HL-60 (cell line): ENCODE measurements around the gene CTSO.

Experiments
- DNase-seq, 2 experiments: peaks; one replicate each; pipeline ENCODE4 v3.0.0-alpha.2; 2010 to 2020; ENCODE audit warnings: low read depth in 1 of 2, low spot score in 1 of 2
- H3K27ac ChIP-seq: fragments of 250-450 bp; sonication (Bioruptor Pico); replicated peaks from 2 replicates; pipeline ENCODE4 v1.5.1; 2020; ENCODE audit warnings: mild to moderate bottlenecking, moderate library complexity
- H3K27me3 ChIP-seq: fragments of 250-450 bp; sonication (Bioruptor Pico); 2 replicates; pipeline ENCODE4 v1.5.1; 2021; ENCODE audit warnings: mild to moderate bottlenecking, moderate library complexity; ENCODE audit not compliant: insufficient read depth, poor library complexity, severe bottlenecking
- H3K4me3 ChIP-seq: replicated peaks from 2 replicates; pipeline ENCODE4 v1.5.1; 2011; ENCODE audit warnings: mild to moderate bottlenecking, control low read depth, low read length; ENCODE audit not compliant: insufficient read depth
- GABPA ChIP-seq: IDR thresholded peaks from 2 replicates; pipeline ENCODE4 v1.6.1; 2012; ENCODE audit warnings: low read depth
- POLR2AphosphoS5 ChIP-seq: IDR thresholded peaks from 2 replicates; pipeline ENCODE4 v1.6.1; 2012; ENCODE audit warnings: low read depth
- SPI1 ChIP-seq: IDR thresholded peaks from 2 replicates; pipeline ENCODE4 v1.6.1; 2012; ENCODE audit warnings: low read depth, mild to moderate bottlenecking, borderline replicate concordance
- TF ChIP-seq, protein P1 (sequence below): IDR thresholded peaks from one replicate; pipeline ENCODE4 v1.5.1; 2011; ENCODE audit warnings: low read length, control low read depth, inconsistent platforms; ENCODE audit not compliant: insufficient read depth
- TF ChIP-seq, protein P2 (sequence below): IDR thresholded peaks from 2 replicates; pipeline ENCODE4 v1.6.1; 2012; ENCODE audit warnings: low read depth; ENCODE audit not compliant: insufficient replicate concordance

CTSO gene

DNA sequence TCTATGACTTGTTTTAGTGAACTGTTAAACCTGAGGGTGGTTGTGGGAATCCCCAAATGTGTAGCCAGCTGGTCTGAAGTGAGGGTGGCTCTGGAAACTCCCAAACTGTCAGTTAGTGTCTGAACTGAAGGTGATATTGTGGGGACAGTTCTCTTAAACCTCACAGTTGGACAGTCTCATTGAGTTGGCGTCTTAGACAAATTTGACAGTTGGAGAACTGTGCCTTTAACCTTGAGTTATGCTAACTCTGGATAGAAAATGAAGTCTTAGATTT is 20.7 kb upstream of the CTSO start:
- Histone ChIP-seq H3K4me3 (no peak overlapping the region), H3K27me3 (no peaks in the 10 kb centered on the region), H3K27ac (no peak overlapping the region)
- DNase-seq = no peak
- no peak for TF ChIP-seq POLR2AphosphoS5
- TF ChIP-seq, protein P1, sequence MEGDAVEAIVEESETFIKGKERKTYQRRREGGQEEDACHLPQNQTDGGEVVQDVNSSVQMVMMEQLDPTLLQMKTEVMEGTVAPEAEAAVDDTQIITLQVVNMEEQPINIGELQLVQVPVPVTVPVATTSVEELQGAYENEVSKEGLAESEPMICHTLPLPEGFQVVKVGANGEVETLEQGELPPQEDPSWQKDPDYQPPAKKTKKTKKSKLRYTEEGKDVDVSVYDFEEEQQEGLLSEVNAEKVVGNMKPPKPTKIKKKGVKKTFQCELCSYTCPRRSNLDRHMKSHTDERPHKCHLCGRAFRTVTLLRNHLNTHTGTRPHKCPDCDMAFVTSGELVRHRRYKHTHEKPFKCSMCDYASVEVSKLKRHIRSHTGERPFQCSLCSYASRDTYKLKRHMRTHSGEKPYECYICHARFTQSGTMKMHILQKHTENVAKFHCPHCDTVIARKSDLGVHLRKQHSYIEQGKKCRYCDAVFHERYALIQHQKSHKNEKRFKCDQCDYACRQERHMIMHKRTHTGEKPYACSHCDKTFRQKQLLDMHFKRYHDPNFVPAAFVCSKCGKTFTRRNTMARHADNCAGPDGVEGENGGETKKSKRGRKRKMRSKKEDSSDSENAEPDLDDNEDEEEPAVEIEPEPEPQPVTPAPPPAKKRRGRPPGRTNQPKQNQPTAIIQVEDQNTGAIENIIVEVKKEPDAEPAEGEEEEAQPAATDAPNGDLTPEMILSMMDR = no peak
- TF ChIP-seq, protein P2, sequence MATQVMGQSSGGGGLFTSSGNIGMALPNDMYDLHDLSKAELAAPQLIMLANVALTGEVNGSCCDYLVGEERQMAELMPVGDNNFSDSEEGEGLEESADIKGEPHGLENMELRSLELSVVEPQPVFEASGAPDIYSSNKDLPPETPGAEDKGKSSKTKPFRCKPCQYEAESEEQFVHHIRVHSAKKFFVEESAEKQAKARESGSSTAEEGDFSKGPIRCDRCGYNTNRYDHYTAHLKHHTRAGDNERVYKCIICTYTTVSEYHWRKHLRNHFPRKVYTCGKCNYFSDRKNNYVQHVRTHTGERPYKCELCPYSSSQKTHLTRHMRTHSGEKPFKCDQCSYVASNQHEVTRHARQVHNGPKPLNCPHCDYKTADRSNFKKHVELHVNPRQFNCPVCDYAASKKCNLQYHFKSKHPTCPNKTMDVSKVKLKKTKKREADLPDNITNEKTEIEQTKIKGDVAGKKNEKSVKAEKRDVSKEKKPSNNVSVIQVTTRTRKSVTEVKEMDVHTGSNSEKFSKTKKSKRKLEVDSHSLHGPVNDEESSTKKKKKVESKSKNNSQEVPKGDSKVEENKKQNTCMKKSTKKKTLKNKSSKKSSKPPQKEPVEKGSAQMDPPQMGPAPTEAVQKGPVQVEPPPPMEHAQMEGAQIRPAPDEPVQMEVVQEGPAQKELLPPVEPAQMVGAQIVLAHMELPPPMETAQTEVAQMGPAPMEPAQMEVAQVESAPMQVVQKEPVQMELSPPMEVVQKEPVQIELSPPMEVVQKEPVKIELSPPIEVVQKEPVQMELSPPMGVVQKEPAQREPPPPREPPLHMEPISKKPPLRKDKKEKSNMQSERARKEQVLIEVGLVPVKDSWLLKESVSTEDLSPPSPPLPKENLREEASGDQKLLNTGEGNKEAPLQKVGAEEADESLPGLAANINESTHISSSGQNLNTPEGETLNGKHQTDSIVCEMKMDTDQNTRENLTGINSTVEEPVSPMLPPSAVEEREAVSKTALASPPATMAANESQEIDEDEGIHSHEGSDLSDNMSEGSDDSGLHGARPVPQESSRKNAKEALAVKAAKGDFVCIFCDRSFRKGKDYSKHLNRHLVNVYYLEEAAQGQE = no peak
- TF ChIP-seq GABPA = no peak
- no peak for TF ChIP-seq SPI1

DNA sequence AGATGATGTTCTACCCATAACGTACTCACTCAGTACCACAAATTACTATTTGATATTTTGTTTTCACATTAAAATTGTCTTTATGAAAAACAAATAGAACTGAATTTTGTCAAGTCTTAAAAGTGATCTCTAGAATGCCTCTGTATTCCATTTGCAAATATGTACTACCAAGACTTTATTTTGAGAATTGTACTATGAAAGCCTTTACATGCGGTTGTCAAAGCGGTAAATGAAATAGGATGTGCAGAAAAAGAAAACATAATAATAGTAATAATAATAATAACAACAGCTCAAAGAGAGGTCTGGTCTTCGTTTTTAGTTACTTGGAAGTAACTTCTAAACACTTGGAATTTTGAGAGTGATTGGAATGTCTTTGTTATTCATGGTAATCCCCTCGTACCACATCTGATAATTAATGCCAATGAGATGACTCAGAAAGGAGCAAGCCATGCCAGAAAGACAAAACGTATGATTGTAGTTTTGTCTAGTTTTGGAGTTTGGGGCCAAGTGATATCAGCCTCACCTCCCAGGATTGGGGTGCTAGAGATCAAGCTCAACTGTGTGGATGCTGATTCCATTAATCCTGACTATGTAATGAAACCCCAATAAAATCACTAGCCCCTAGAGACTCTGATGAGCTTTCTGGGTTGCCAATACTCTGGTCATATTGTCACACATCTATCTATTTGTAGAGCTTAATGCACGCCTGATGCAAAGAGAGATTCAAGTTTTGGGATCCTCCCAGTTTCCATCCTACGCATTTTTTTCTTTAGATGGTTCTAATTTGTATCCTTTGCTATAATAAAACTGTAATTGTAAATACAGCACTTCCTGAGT is 20.2 kb upstream of the CTSO start:
- no peak overlapping the region for H3K27ac ChIP-seq
- TF ChIP-seq, protein P1 = no peak
- no peak for TF ChIP-seq POLR2AphosphoS5
- TF ChIP-seq, protein P2 = no peak
- no peak for TF ChIP-seq GABPA
- TF ChIP-seq SPI1 = no peak
- no peak for DNase-seq

DNA sequence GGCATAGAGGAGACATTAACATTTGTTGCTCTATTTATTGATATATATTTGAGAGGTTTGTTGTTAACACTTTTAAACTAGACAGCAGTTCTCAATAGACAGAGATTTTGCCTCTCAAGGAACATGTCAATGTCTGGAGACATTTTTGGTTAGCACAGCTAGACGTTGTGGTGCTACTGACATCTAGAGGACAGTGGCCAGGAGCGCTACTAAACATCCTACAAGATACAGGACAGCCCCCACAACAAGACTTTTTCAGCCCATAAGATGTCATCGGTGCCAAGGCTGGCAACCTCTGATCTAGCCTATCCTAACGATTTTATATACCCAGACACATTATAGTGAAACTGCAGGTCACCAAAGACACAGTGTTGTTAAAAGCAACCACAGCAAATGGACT is 18.4 kb upstream of the CTSO start:
- TF ChIP-seq, protein P2 = no peak
- TF ChIP-seq, protein P1 = peak; percentile 9
- TF ChIP-seq POLR2AphosphoS5 = no peak
- no peak for DNase-seq
- Histone ChIP-seq H3K27ac (no peak overlapping the region), H3K4me3 (no peak overlapping the region), H3K27me3 (no peaks in the 10 kb centered on the region)

More for the DNA sequence above, 20.2 kb upstream of the CTSO start:
- no peak overlapping the region for H3K4me3 ChIP-seq
- H3K27me3 ChIP-seq = no peaks in the 10 kb centered on the region
